HEK293 (cell line): ENCODE measurements around the gene CTR9.

ENCODE experiments used
- FEZF1 ChIP-seq: fragments of 450-650 bp; formaldehyde crosslinking; IDR thresholded peaks from 2 replicates; pipeline ENCODE4 v1.5.1; 2016; ENCODE audit warnings: missing biosample characterization, missing genetic modification characterization
- KLF1 ChIP-seq: fragments of 450-650 bp; formaldehyde crosslinking; IDR thresholded peaks from 2 replicates; pipeline ENCODE4 v1.5.1; 2016; ENCODE audit warnings: missing biosample characterization, missing genetic modification characterization
- KLF10 ChIP-seq: fragments of 450-650 bp; IDR thresholded peaks from 2 replicates; pipeline ENCODE4 v1.5.1; 2018; ENCODE audit warnings: missing biosample characterization, mild to moderate bottlenecking, missing genetic modification characterization
- KLF9 ChIP-seq: fragments of 450-650 bp; formaldehyde crosslinking; IDR thresholded peaks from 2 replicates; pipeline ENCODE4 v1.5.1; 2016; ENCODE audit warnings: missing biosample characterization, missing genetic modification characterization, low read depth
- MZF1 ChIP-seq: fragments of 450-650 bp; formaldehyde crosslinking; IDR thresholded peaks from 2 replicates; pipeline ENCODE4 v1.5.1; 2017; ENCODE audit warnings: missing biosample characterization, missing genetic modification characterization, borderline replicate concordance
- RBAK ChIP-seq: fragments of 450-650 bp; formaldehyde crosslinking; IDR thresholded peaks from 2 replicates; pipeline ENCODE4 v1.5.1; 2016; ENCODE audit warnings: missing biosample characterization, missing genetic modification characterization
- SETDB1 ChIP-seq: IDR thresholded peaks from one replicate; pipeline ENCODE4 v1.6.1; 2017; ENCODE audit warnings: mild to moderate bottlenecking, low read length, moderate library complexity, mixed read lengths; ENCODE audit not compliant: insufficient read length
- SP3 ChIP-seq: fragments of 450-650 bp; formaldehyde crosslinking; IDR thresholded peaks from 2 replicates; pipeline ENCODE4 v1.5.1; 2016; ENCODE audit warnings: missing biosample characterization, missing genetic modification characterization
- ZNF146 ChIP-seq: fragments of 450-650 bp; formaldehyde crosslinking; IDR thresholded peaks from 2 replicates; pipeline ENCODE4 v1.5.1; 2016; ENCODE audit warnings: missing biosample characterization, missing genetic modification characterization
- ZNF169 ChIP-seq: fragments of 450-650 bp; formaldehyde crosslinking; IDR thresholded peaks from 2 replicates; pipeline ENCODE4 v1.5.1; 2016; ENCODE audit warnings: missing biosample characterization, missing genetic modification characterization
- ZNF311 ChIP-seq: fragments of 450-650 bp; formaldehyde crosslinking; IDR thresholded peaks from 2 replicates; pipeline ENCODE4 v1.5.1; 2017; ENCODE audit warnings: missing biosample characterization, missing genetic modification characterization, borderline replicate concordance
- ZNF366 ChIP-seq: fragments of 450-650 bp; formaldehyde crosslinking; conservative IDR thresholded peaks from 2 replicates; pipeline ENCODE4 v1.5.1; 2016; ENCODE audit warnings: missing biosample characterization, missing genetic modification characterization
- ZNF510 ChIP-seq: fragments of 450-650 bp; formaldehyde crosslinking; IDR thresholded peaks from 2 replicates; pipeline ENCODE4 v1.5.1; 2018; ENCODE audit warnings: mild to moderate bottlenecking, missing genetic modification characterization, missing biosample characterization; ENCODE audit not compliant: insufficient replicate concordance
- ZNF555 ChIP-seq: fragments of 450-650 bp; formaldehyde crosslinking; conservative IDR thresholded peaks from 2 replicates; pipeline ENCODE4 v1.5.1; 2017; ENCODE audit warnings: missing biosample characterization, mild to moderate bottlenecking, missing genetic modification characterization, inconsistent platforms
- ZNF561 ChIP-seq: fragments of 450-650 bp; IDR thresholded peaks from 2 replicates; pipeline ENCODE4 v1.5.1; 2018; ENCODE audit warnings: missing biosample characterization, missing genetic modification characterization, borderline replicate concordance
- ZNF600 ChIP-seq: fragments of 450-650 bp; formaldehyde crosslinking; IDR thresholded peaks from 2 replicates; pipeline ENCODE4 v1.5.1; 2016; ENCODE audit warnings: missing biosample characterization, missing genetic modification characterization
- ZNF768 ChIP-seq: fragments of 450-650 bp; formaldehyde crosslinking; IDR thresholded peaks from 2 replicates; pipeline ENCODE4 v1.5.1; 2018; ENCODE audit warnings: missing biosample characterization, mild to moderate bottlenecking, missing genetic modification characterization
- ZNF843 ChIP-seq: fragments of 450-650 bp; formaldehyde crosslinking; IDR thresholded peaks from 2 replicates; pipeline ENCODE4 v1.5.1; 2016; ENCODE audit warnings: missing biosample characterization, missing genetic modification characterization
- TF ChIP-seq, protein P1 (sequence below): fragments of 450-650 bp; formaldehyde crosslinking; IDR thresholded peaks from 2 replicates; pipeline ENCODE4 v1.5.1; 2016; ENCODE audit warnings: missing biosample characterization, missing genetic modification characterization
- TF ChIP-seq, protein P2 (sequence below): fragments of 450-650 bp; formaldehyde crosslinking; IDR thresholded peaks from 2 replicates; pipeline ENCODE4 v1.5.1; 2016; ENCODE audit warnings: missing biosample characterization, missing genetic modification characterization
- TF ChIP-seq, protein P3 (sequence below): fragments of 450-650 bp; formaldehyde crosslinking; optimal IDR thresholded peaks from 2 replicates; pipeline ENCODE3; 2016; ENCODE audit warnings: missing biosample characterization, mild to moderate bottlenecking, missing genetic modification characterization
- TF ChIP-seq, protein P4 (sequence below): sonication (generic); formaldehyde crosslinking; IDR thresholded peaks from 2 replicates; pipeline ENCODE4 v1.8.1; 2022; ENCODE audit warnings: mild to moderate bottlenecking, moderate library complexity, missing genetic modification reagents
- TF ChIP-seq, protein P5 (sequence below): fragments of 450-650 bp; formaldehyde crosslinking; conservative IDR thresholded peaks from 2 replicates; pipeline ENCODE4 v1.5.1; 2016; ENCODE audit warnings: low read depth, missing biosample characterization, missing genetic modification characterization
- TF ChIP-seq, protein P6 (sequence below): fragments of 450-650 bp; formaldehyde crosslinking; IDR thresholded peaks from 2 replicates; pipeline ENCODE4 v1.5.1; 2016; ENCODE audit warnings: missing biosample characterization, missing genetic modification characterization
- TF ChIP-seq, protein P7 (sequence below): fragments of 450-650 bp; formaldehyde crosslinking; IDR thresholded peaks from 2 replicates; pipeline ENCODE4; 2016; ENCODE audit warnings: missing biosample characterization, missing genetic modification characterization

The CTR9 gene

DNA sequence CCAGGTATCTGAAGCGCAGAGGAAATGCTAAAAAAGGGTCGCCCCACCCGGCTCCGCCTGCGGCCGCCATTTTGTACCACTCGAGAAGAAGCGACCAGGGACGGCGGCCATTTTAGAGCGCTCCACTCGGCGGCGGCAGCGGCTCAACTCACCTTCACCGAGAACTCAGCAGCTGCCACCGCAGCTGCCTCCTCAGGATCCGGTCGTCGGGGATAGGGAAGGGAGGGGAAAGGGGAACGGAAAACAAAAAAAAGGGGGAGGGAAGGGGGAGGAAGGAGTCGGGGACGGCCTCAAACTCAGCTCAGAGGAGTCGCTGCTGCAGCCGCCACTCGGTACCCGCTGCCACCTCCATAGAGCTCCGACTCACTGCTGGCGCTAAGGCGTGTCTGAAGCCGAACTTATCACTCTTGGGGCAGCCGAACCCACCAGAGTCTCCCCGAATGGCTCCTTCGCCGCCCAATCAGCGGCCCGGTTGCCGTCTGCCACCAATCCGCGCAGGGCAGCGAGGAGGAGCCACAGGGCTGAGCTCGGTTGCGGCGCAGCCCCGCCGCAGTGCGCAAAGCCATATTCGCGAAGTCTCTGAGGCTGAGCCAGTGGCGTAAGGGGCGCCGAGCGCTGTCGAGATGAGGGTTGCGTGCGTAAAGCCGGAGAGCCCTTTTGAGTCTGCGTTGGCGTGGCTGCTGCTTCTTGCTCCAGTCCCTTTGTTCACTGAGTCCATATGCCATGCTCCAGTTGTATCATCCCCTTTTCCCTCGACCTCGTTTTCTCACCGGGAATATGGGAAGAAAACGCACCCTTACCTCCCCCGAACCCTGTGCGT, 57.7 kb downstream of the CTR9 start, which contains the start of gene EIF4G2 (continued):
- TF ChIP-seq ZNF311 (tag by site-specific recombination) (no peak), KLF1 (tag by site-specific recombination) (peak; percentile 47; the same call in 1 of the 2 replicates), ZNF843 (peak; percentile 69), ZNF146 (tag by site-specific recombination) (0 out of 2 replicates have a peak, but pooled peaks have one; percentile 15), ZNF768 (tag by site-specific recombination) (no peak), KLF10 (tag by site-specific recombination) (peak; percentile 18; the same call in 1 of the 2 replicates), KLF9 (tag by site-specific recombination) (peak; percentile 57), ZNF169 (tag by site-specific recombination) (no peak), ZNF561 (tag by site-specific recombination) (0 out of 2 replicates have a peak, but pooled peaks have one; percentile 69), ZNF600 (tag by site-specific recombination) (peak; percentile 37), RBAK (tag by site-specific recombination) (no peak), SP3 (tag by site-specific recombination) (peak; percentile 74), FEZF1 (tag by site-specific recombination) (no peak), ZNF366 (no peak; the same call in 1 of the 2 replicates), ZNF510 (tag by site-specific recombination) (no peak), MZF1 (tag by site-specific recombination) (peak; percentile 65; the same call in 1 of the 2 replicates), ZNF555 (tag by site-specific recombination) (no peak), SETDB1 (no peak)
- TF ChIP-seq, protein P1, sequence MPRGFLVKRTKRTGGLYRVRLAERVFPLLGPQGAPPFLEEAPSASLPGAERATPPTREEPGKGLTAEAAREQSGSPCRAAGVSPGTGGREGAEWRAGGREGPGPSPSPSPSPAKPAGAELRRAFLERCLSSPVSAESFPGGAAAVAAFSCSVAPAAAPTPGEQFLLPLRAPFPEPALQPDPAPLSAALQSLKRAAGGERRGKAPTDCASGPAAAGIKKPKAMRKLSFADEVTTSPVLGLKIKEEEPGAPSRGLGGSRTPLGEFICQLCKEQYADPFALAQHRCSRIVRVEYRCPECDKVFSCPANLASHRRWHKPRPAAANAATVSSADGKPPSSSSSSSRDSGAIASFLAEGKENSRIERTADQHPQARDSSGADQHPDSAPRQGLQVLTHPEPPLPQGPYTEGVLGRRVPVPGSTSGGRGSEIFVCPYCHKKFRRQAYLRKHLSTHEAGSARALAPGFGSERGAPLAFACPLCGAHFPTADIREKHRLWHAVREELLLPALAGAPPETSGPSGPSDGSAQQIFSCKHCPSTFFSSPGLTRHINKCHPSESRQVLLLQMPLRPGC, result peak; percentile 39; the same call in 1 of the 2 replicates
- TF ChIP-seq, protein P2, sequence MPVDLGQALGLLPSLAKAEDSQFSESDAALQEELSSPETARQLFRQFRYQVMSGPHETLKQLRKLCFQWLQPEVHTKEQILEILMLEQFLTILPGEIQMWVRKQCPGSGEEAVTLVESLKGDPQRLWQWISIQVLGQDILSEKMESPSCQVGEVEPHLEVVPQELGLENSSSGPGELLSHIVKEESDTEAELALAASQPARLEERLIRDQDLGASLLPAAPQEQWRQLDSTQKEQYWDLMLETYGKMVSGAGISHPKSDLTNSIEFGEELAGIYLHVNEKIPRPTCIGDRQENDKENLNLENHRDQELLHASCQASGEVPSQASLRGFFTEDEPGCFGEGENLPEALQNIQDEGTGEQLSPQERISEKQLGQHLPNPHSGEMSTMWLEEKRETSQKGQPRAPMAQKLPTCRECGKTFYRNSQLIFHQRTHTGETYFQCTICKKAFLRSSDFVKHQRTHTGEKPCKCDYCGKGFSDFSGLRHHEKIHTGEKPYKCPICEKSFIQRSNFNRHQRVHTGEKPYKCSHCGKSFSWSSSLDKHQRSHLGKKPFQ (tag by site-specific recombination), result no peak
- TF ChIP-seq, protein P3, sequence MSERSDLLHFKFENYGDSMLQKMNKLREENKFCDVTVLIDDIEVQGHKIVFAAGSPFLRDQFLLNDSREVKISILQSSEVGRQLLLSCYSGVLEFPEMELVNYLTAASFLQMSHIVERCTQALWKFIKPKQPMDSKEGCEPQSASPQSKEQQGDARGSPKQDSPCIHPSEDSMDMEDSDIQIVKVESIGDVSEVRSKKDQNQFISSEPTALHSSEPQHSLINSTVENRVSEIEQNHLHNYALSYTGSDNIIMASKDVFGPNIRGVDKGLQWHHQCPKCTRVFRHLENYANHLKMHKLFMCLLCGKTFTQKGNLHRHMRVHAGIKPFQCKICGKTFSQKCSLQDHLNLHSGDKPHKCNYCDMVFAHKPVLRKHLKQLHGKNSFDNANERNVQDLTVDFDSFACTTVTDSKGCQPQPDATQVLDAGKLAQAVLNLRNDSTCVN (tag by site-specific recombination), result peak; percentile 71
- TF ChIP-seq, protein P4, sequence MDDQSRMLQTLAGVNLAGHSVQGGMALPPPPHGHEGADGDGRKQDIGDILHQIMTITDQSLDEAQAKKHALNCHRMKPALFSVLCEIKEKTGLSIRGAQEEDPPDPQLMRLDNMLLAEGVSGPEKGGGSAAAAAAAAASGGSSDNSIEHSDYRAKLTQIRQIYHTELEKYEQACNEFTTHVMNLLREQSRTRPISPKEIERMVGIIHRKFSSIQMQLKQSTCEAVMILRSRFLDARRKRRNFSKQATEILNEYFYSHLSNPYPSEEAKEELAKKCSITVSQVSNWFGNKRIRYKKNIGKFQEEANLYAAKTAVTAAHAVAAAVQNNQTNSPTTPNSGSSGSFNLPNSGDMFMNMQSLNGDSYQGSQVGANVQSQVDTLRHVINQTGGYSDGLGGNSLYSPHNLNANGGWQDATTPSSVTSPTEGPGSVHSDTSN, result peak; percentile 53; the same call in 1 of the 2 replicates
- TF ChIP-seq, protein P5, sequence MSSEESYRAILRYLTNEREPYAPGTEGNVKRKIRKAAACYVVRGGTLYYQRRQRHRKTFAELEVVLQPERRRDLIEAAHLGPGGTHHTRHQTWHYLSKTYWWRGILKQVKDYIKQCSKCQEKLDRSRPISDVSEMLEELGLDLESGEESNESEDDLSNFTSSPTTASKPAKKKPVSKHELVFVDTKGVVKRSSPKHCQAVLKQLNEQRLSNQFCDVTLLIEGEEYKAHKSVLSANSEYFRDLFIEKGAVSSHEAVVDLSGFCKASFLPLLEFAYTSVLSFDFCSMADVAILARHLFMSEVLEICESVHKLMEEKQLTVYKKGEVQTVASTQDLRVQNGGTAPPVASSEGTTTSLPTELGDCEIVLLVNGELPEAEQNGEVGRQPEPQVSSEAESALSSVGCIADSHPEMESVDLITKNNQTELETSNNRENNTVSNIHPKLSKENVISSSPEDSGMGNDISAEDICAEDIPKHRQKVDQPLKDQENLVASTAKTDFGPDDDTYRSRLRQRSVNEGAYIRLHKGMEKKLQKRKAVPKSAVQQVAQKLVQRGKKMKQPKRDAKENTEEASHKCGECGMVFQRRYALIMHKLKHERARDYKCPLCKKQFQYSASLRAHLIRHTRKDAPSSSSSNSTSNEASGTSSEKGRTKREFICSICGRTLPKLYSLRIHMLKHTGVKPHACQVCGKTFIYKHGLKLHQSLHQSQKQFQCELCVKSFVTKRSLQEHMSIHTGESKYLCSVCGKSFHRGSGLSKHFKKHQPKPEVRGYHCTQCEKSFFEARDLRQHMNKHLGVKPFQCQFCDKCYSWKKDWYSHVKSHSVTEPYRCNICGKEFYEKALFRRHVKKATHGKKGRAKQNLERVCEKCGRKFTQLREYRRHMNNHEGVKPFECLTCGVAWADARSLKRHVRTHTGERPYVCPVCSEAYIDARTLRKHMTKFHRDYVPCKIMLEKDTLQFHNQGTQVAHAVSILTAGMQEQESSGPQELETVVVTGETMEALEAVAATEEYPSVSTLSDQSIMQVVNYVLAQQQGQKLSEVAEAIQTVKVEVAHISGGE (tag by site-specific recombination), result peak; percentile 85
- TF ChIP-seq, protein P6, sequence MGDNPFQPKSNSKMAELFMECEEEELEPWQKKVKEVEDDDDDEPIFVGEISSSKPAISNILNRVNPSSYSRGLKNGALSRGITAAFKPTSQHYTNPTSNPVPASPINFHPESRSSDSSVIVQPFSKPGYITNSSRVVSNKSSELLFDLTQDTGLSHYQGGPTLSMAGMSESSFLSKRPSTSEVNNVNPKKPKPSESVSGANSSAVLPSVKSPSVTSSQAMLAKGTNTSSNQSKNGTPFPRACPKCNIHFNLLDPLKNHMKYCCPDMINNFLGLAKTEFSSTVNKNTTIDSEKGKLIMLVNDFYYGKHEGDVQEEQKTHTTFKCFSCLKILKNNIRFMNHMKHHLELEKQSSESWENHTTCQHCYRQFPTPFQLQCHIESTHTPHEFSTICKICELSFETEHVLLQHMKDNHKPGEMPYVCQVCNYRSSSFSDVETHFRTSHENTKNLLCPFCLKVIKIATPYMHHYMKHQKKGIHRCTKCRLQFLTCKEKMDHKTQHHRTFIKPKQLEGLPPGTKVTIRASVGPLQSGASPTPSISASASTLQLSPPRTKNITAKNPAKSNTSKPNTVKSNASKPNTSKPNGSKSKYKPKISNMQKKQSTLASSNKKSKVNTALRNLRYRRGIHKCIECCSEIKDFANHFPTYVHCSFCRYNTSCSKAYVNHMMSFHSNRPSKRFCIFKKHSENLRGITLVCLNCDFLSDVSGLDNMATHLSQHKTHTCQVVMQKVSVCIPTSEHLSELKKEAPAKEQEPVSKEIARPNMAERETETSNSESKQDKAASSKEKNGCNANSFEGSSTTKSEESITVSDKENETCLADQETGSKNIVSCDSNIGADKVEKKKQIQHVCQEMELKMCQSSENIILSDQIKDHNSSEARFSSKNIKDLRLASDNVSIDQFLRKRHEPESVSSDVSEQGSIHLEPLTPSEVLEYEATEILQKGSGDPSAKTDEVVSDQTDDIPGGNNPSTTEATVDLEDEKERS (tag by site-specific recombination), result peak; percentile 89; the same call in 1 of the 2 replicates
- TF ChIP-seq, protein P7, sequence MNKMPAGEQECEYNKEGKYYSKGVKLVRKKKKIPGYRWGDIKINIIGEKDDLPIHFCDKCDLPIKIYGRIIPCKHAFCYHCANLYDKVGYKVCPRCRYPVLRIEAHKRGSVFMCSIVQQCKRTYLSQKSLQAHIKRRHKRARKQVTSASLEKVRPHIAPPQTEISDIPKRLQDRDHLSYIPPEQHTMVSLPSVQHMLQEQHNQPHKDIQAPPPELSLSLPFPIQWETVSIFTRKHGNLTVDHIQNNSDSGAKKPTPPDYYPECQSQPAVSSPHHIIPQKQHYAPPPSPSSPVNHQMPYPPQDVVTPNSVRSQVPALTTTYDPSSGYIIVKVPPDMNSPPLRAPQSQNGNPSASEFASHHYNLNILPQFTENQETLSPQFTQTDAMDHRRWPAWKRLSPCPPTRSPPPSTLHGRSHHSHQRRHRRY (tag by site-specific recombination), result peak; percentile 72; the same call in 1 of the 2 replicates
